Ovary (tissue), 9 donors: ENCODE data around the gene MAD1L1. TPM values are rescaled to one million over a fixed set of nuclear protein-coding genes. Genes with fewer than 3 reads are reported as not detected.

Source experiments
- DNase-seq, 5 donors: peaks; one replicate each; pipeline ENCODE4 v3.0.0-alpha.2; 2019 to 2020
- H3K27ac ChIP-seq, 2 donors: fragments of 200-600 bp; one replicate each; pipeline versions ENCODE4 v1.5.1 to v1.8.0; 2019 to 2022
- H3K27me3 ChIP-seq: fragments of 200-600 bp; one replicate; pipeline ENCODE4 v1.8.0; 2022
- H3K36me3 ChIP-seq: fragments of 200-600 bp; sonication (generic); one replicate; pipeline ENCODE4 v1.5.1; 2019
- H3K4me1 ChIP-seq: one replicate; pipeline ENCODE4 v1.8.1; 2013; ENCODE audit warnings: mild to moderate bottlenecking, moderate library complexity; ENCODE audit not compliant: insufficient read depth
- H3K4me3 ChIP-seq: fragments of 200-600 bp; sonication (generic); one replicate; pipeline ENCODE4 v1.5.1; 2017
- H3K9me3 ChIP-seq, 2 donors: fragments of 200-600 bp in 1 of 2; sonication (generic) in 1 of 2; one replicate each; pipeline versions ENCODE4 v1.5.1 to v1.8.1; 2013 to 2019; ENCODE audit warnings: mild to moderate bottlenecking in 1 of 2, moderate library complexity in 1 of 2
- EP300 ChIP-seq: sonication (generic); formaldehyde crosslinking; IDR thresholded peaks from one replicate; pipeline ENCODE4 v1.6.1; 2017; ENCODE audit warnings: antibody characterized with exemption
- POLR2A ChIP-seq: fragments of 450-650 bp; IDR thresholded peaks from one replicate; pipeline ENCODE4 v1.6.1; 2017; ENCODE audit warnings: antibody characterized with exemption, mild to moderate bottlenecking, moderate library complexity
- WGBS, 3 donors: extraction: QIAGEN DNeasy Blood & Tissue Kit in 1 of 3; methylation state at CpG; one replicate each; pipeline versions ENCODE4 v1.1.5 to v1.1.7; 2013 to 2017; 5-methylcytosine and 5-hydroxymethylcytosine counted together
- intact Hi-C, 4 donors: fragments of 100-400 bp; cut with DNase I; formaldehyde crosslinking; loops; one replicate each; pipeline versions ENCODE4 v1.11.0 to v1.15.1; 2022 to 2023
- polyA plus RNA-seq, 2 donors: library from polyadenylated mRNA; stranded (reverse); fragments of 200-250 nt in 1 of 2; fragments of 350-450 nt in 1 of 2; fragmentation: Illumina TruSeq in 1 of 2; extraction: RNeasy Lipid Tissue Mini Kit (QIAGEN cat#74804) in 1 of 2; gene quantifications; one replicate each; pipeline ENCODE4 v1.2.3, GENCODE V29; 2013 to 2014
- total RNA-seq, 7 donors: library from RNA; depleted of rRNA in 2 of 7; stranded (reverse); fragments of >200 nt in 2 of 7; fragmentation: NEBNext Ultra II Directional in 3 of 7; extraction: Animal tissue kit (Norgen Biotek cat#: 25700) in 3 of 7; gene quantifications; one replicate each; pipeline versions ENCODE4 v1.1.0 to v1.2.4, GENCODE V29; 2016 to 2023
- TF ChIP-seq, protein P1 (sequence below), 3 donors: fragments of 450-650 bp in 2 of 3; fragments of 200-600 bp in 1 of 3; IDR thresholded peaks; one replicate each; pipeline versions ENCODE4 v1.5.1 to v1.8.0; 2016 to 2022; ENCODE audit warnings: antibody characterized with exemption in 3 of 3, mild to moderate bottlenecking in 1 of 3
- donor health status: DM: no; HTN: no; CAD: no; lungs with moderate emphysema.
- donor health status: DM: no; HTN: no; CAD: no.
- donor health status: Bipolar disorder and iron deficiency.
- donor health status: DM: yes; HTN: yes; CAD: no.
- donor health status: DM: no; HTN: no; CAD: no.
- donor health status: DM: yes; HTN: yes; CAD: no.

MAD1L1 gene
- total and polyA plus RNA-seq, 9 donors: 5.9 to 36.6 (median 22.8) TPM

DNA sequence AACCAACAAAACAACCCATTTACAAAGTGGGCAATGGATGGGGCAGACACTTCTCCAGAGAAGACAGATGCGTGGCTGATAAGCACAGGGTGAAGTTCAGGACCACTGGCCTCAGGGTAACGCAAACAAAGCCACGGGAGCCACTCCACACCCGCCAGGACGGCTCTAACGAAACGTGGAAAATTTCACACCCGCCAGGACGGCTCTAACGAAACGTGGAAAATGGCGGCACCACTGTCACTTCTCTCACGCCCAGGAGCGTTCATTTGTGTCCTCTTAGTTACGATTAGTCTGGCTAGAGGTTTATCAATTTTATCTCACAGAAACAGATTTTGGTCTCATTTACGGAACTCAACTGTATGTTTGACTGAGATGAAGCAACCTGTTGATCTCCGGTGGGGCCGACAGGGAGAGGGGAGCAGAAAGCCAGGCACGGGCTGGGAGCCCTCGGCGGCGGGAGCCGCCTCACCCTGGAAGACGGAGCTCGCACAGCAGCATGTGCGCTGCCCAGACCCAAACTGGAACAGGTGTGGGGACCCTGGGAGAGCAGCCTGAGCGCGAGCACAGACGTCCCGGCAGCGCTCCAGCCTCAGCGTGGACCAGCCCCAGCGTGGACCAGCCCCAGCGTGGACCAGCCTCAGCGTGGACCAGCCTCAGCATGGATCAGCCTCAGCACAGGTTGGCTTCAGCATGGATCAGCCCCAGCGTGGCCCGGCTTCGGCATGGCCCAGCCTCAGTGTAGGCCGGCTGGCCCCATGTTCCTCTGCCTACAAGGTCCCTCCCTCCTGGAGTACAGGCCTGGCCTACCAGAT is 243.5 kb downstream of the MAD1L1 start:
- no peaks in the 10 kb centered on the region for H3K9me3 ChIP-seq
- WGBS, 3 donors: 96 to 97% (median 97%) methylated on average over 37 to 39 of the region's 39 CpGs
- H3K36me3 ChIP-seq: no peaks in the 10 kb centered on the region
- intact Hi-C loops: no loop called here
- no peak for DNase-seq
- no peaks in the 10 kb centered on the region for H3K27me3 ChIP-seq
- no peak overlapping the region for H3K4me3 ChIP-seq
- no peak overlapping the region for H3K27ac ChIP-seq
- H3K4me1 ChIP-seq: peaks cover 11% of the 10 kb centered on the region
- TF ChIP-seq POLR2A: no peak
- TF ChIP-seq, protein P1, sequence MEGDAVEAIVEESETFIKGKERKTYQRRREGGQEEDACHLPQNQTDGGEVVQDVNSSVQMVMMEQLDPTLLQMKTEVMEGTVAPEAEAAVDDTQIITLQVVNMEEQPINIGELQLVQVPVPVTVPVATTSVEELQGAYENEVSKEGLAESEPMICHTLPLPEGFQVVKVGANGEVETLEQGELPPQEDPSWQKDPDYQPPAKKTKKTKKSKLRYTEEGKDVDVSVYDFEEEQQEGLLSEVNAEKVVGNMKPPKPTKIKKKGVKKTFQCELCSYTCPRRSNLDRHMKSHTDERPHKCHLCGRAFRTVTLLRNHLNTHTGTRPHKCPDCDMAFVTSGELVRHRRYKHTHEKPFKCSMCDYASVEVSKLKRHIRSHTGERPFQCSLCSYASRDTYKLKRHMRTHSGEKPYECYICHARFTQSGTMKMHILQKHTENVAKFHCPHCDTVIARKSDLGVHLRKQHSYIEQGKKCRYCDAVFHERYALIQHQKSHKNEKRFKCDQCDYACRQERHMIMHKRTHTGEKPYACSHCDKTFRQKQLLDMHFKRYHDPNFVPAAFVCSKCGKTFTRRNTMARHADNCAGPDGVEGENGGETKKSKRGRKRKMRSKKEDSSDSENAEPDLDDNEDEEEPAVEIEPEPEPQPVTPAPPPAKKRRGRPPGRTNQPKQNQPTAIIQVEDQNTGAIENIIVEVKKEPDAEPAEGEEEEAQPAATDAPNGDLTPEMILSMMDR (IDR thresholded peaks at IDR 0.05): no peak
- no peak for TF ChIP-seq EP300

DNA sequence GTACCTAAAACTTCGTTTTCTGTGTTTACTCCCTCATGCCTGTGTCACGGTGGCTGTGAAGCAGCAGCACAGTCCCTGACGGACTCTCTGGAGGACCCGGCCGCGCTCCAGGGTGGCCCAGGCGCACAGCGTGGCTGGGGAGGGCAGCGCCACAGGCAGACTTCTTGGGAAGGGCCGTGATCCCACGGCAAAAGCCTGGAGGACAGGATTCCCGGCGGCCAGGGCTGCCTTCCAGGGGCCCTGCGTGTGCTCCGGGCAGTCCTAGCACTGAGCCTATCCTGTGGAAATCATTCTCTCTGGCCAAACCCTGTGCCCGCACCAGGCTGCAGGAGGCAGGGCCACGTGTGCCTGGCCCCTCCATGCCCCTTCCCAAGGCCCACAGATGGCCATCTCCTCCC is 244.2 kb downstream of the MAD1L1 start:
- 93 to 97% (median 93%) methylated on average over 17 of the region's 17 CpGs for WGBS, 3 donors

DNA sequence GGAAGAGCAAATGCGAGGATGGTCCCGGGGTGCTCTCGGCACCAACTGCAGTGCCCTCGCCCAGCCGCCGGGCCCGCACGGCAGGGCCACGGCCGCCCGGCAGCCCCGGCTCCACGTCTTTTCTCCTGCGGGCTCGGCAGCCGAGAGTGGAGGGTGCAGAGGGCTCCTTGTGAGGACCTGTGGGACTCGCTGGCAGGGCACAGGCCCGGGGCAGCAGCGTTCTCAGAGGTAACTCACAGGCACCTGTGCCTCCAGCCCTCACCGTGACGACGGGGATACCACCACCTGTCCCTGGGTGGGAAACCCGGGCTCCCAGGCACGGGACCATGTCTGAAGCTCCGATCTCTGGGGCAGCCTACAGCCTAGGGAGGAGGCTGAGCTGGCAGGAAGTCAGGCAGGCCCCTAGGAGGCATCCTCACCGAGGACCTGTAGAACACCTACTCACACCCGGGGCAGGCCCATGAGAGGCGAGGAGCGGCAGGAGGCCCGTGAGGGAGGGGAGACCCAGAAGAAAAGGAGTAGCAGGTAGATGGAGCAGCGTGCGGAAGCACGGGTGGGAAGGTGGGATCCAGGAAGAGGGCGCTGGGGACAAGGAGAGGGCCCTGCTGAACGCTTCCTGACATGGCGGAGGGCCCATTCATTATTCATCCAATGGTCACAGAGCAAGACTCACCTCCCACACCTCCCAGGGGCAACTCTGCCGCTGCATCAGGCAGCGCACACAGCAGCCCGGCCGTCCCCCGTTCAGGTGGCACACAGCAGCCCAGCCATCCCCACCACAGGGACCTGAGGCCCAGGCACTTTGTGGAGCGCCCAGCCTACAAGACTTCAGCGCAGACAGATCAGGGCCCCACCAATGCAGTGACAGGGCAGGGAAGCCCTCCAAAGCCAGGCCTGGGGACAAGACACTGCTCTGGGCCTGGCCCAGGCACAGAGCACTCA is 244.9 kb downstream of the MAD1L1 start:
- TF ChIP-seq POLR2A: no peak
- TF ChIP-seq, protein P1 (IDR thresholded peaks at IDR 0.05): no peak
- TF ChIP-seq EP300: no peak
- H3K27me3 ChIP-seq: no peaks in the 10 kb centered on the region
- peaks cover 6% of the 10 kb centered on the region for H3K4me1 ChIP-seq
- no peak for DNase-seq
- no peak overlapping the region for H3K27ac ChIP-seq
- no peaks in the 10 kb centered on the region for H3K36me3 ChIP-seq
- no peak overlapping the region for H3K4me3 ChIP-seq
- 94 to 97% (median 96%) methylated on average over 34 to 43 of the region's 43 CpGs for WGBS, 3 donors
- intact Hi-C loops: no loop called here
- no peaks in the 10 kb centered on the region for H3K9me3 ChIP-seq

More for the DNA sequence above, 244.2 kb downstream of the MAD1L1 start:
- TF ChIP-seq POLR2A (no peak), EP300 (no peak)
- TF ChIP-seq, protein P1 (IDR thresholded peaks at IDR 0.05): no peak
- H3K4me3 ChIP-seq: no peak overlapping the region
- H3K36me3 ChIP-seq: no peaks in the 10 kb centered on the region
- no peaks in the 10 kb centered on the region for H3K27me3 ChIP-seq
- intact Hi-C loops: no loop called here
- no peak for DNase-seq
- no peaks in the 10 kb centered on the region for H3K9me3 ChIP-seq
- H3K4me1 ChIP-seq: peaks cover 6% of the 10 kb centered on the region
- H3K27ac ChIP-seq: no peak overlapping the region

DNA sequence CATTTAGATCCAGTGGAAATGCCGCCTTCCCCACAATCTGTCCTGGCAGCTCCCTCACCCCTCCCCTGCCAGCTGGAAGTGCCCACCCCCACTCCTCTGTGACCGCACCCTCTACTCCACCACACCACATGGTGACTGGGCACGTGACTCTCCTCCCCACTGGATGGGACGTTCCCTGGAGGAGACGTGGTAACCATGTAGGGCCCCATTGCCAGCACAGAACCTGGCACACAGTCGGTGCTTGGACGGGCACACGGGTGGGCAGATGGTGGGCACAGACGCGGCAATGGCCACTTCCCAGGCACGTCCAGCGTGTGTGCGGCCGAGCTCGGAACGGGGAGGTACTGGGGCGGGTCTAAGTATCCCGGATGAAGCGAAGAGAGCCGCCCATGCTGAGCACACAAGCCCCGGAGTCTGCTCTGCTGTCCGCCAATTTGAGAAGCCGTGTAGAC is 245.6 kb downstream of the MAD1L1 start:
- intact Hi-C loops: no loop called here
- 94 to 95% (median 94%) methylated on average over 23 of the region's 23 CpGs for WGBS, 3 donors
- Histone ChIP-seq H3K4me1 (peaks cover 4% of the 10 kb centered on the region), H3K9me3 (no peaks in the 10 kb centered on the region), H3K4me3 (no peak overlapping the region), H3K27me3 (no peaks in the 10 kb centered on the region), H3K27ac (no peak overlapping the region), H3K36me3 (no peaks in the 10 kb centered on the region)
- DNase-seq: no peak
- TF ChIP-seq EP300 (no peak), POLR2A (no peak)
- TF ChIP-seq, protein P1 (IDR thresholded peaks at IDR 0.05): no peak
